HG03442 (cell line): ENCODE results near the gene ERFL.

Experiments used
- ATAC-seq: cut with Tn5 transposase; IDR thresholded peaks from one replicate; pipeline ENCODE4 v1.9.1; 2021; ENCODE audit warnings: mild to moderate bottlenecking, moderate library complexity; ENCODE audit not compliant: unreplicated experiment

Gene ERFL

DNA sequence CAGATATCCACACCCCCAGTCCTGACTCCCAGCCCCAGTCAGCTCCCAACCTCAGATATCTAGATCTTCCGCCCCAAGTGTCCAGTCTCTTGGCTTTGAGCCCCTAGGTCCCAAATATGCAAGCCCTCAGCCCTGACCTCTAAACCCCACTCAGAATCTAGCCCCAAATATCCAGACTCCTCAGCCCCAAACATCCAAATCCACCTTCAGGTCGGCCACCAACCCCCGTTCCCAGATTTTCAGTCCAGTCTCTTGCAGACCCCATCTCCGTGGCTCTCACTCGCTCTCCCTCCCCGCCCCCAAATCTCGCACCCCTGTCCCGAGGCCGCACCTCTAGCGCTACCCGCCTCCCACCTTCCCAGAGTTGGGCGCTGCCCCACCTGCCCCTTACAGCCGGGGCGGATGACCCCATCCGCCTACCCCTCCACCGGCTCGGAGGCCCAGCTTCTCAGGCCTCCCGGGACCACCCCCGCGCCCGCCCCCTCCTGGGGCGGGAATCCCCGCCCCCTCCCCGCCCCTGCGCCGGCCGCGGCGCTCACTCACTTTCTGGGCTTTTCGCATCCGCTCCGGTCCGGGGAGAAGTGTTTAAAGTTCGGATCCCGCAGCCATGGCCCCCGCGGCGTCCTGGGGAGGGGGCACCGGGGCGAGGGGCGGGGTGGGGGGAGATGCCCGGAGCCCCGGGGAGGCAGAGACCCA is 604 bp downstream of the ERFL start:
- no peak for ATAC-seq

DNA sequence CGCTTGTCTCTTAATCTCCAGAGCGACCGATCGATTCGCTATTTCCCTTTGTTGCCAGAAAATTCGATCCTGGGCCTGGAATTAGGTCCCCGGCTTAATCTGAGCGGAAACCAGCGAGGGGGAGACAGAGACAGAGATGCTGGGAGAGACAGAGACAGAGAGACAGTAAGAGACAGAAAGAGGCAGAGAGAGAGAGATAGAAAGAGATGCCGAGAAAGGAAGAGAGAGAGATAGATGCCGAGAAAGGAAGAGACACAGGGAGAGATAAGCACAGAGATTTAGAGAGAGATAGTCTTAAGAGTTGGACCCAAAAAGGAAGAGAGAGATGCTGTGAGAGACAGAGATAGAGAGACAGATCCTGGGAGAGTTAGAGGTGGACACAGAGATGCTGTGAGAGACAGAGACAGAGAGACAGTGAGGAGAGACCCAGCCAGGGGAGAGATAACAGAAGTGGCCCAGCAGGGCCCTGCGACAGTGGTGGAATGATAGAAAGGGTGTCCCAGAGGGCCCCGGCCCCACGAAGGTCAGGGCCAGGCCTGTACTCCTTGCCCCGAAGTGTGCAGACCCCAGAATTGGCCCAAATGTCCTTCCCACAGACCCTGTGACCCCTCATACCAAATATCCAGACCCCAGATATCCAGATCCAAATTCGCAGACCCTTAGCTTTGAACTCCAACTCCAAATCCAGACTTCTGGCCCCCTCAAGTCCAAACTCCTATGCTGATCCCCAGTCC is 1.3 kb downstream of the ERFL start:
- ATAC-seq: no peak

DNA sequence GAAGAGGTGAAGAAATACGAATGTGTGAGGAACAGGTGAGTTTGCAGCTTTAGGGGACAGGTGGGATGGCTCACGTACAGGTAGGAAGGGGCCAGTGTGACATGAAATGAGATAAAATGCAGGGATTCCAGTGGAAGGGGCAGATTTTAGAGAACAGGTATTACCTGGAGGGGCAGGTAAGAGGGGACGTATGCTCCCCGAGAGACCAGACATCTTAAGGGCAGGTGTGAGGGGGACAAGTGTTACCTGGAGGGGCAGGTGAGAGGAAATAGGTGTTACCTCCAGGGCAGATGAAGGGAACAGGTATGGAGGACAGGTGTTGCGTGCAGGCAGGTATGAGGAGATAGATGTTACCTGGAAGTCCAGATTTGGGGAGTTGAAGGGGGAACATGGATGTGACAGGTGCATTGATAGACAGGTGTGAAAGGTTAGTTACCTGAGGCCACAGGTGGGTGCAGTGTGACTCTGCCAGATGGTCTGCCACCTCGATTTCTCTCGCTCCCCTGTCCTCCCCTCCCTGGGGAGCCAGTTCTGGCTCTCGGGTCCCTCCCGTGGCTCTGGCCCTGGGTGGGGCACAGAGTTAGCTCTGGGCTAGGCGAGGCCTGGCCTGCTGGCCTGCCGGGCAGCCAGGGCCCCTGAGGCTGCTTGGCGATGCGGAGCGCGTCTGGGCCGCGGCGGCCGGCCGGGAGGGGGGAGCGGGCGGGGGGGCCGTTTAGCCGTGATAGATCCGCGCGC is 2.1 kb downstream of the ERFL start:
- no peak for ATAC-seq

DNA sequence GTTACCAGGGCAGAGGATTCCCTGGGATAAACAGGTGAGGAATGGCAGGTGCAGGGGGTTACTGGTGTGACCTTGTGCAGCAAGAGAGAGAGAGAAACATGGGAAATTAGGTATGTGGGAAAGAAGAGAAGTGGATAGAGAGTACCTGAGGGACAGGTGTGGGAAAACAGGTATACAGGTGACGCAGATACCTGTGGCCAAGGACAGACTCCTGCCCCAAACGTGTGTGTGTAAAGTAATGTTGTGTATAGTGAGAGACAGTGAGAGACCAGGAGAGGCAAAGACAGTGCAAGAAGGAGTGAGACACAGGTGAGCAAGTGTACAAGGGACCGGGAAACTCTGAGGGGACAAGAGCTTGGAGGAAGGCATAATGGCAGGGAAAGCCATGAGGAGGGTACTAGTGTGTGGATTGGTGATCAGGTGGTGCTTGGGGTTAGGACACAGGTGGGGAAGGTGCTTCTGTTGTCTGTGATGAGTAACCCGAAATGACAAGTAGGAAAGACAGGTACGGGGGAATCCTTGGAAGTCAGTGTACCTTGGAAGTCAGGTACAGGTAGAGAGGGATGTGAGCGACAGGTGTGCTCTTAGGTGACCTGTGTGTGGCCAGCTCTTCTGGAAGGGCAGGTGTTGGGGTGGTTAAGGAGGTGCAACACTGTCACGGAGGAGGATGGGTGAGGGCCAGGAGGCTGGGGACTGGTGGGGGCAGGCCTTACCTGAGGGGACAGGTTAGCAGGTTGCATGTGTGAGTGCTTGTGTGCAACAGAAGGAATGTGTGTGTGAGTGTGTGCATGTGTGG is 2.8 kb downstream of the ERFL start:
- ATAC-seq: no peak

DNA sequence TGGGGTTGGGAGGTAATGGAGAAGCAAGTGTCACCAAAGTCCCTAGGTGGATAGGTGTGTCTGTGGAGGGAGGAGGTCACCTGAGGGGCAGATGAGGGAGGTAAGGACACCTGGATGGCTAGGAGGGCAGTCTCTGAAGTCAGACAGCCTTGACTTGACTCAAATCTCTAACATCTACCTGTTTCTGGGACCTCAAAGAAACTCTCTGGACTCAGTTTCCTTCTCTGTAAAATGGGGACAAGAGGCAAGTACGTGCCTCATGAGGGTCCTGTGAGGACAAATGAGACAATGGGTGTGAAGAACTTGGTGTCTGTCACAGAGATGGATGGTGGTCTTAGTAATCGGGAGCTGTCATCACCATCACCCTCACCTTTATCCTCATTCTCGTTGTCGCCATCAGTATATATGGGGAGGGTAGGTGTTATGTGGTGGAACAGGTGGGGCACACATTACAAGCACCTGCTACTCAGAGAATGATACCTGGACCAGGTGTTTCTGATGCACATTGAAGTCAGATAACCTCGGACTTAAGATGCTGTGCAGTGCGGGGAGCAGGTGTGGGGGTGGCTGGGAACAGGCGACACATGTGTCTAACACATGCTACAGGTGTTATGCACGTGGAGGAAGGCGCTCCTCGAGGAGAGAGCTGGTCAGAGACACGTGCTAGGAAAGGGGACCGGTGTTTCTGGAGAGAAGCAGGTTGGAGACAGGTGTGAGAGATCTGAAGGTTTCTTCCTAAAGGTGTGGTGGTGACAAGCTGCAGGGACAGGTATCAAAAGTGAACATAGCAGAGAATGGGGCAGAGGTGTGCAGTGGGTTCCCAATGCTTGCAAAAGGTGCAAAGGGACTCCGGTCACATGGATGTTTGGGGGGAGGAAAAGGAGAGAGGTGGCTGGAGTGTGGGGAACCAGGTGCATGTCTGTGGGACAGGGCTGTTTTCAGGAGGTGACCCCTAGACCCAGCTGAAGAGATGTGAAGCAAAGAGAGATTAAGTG is 3.8 kb downstream of the ERFL start:
- no peak for ATAC-seq

DNA sequence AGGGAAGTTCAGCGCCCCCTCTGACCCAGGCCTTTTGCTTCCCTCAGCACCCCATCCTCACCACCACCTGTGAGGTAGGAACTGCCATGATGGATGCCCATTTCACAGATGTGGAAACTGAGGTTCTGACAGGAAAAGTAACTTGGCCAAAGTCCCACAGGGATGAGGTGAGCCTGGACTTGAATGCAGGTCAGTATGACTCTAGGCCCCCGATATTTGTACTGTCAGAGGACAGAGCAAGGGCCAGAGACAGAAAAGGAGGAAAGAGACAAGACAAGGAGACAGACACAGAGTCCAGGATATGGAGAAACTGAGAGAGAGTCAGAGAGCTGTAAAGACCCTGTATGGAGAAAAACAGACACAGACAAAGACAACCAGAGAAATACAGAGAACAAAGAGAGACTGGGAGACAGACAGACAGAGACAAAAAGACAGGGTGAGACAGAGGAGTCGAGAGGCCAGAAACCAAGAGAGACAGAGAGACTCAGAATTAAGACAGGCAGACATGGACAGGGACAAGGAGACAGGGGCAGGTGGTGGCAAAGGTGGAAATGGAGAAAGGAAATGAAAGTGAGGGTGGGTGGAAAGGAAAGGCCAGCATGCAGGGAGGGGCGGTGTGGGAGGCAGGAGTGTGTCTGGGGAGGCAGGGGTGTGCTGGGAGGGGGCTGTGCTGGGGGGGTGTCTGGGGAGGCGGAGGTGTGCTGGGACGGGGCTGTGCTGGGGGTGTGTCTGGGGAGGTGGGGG is 5.0 kb downstream of the ERFL start:
- no peak for ATAC-seq

DNA sequence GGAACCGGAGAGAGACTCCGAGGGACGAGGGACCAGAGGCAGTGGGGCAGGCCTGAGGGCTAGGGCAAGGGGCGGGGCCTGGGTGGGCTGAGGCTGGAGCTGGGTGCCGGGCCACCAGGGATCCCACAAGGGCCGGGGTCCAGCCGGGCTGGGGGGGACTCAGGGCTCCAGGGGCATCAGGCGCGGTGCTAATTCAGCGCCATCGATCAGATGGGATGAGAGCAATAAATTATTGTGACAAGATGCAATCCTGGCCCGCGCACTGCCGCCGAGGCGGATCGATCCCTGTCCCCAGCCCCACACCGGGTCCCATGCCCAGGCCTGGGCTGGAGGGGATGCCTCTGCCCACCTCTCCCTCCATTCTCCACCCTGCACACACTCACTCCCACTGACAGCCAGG is 5.7 kb downstream of the ERFL start:
- ATAC-seq: no peak

DNA sequence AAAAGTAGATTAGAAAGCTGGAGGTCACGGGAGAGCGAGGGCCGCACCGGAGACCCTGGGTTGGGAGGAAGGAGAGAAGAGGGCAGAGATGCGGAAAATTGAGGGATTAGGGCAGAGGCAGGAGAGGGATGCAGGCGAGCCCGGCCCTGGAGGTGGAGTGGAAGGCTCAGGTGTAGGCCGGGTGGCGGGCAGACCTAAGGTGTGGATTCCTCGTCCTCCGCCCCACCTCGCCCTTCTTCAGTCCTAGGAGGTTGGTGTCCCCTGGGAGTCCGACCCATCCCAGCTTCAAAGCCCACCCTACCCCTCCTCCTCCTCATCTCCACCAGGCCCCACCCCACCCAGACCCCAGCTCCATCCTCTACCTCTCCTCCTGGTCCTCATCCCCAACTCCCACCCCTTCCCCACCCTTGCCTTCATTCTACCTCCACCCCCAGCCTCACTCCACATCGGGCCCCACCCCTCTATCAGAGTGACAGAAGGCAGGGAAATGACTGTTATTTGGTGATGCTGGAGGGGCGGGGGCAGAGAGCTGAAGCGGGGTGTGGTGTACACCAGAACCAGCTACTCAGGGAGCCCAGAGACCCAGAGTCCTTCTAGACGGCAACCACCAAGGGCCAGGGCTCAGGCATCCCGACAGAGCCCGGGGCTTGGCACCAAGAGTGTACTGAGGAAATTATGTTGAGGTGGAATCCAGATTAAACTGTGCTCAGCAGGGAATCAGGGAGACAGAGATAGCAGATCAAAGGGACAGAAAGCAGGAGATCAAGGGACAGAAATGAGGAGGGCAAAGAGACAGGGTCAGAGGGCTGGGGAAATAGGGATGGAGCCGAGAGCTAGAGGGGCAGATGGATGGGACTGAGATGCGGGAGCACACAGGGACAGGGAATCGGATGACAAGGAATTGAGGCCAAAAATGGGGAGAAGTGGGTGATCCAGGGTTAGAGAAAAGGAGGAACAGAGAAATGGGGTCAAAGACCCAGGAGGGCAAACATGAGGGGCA is 6.4 kb downstream of the ERFL start:
- no peak for ATAC-seq

DNA sequence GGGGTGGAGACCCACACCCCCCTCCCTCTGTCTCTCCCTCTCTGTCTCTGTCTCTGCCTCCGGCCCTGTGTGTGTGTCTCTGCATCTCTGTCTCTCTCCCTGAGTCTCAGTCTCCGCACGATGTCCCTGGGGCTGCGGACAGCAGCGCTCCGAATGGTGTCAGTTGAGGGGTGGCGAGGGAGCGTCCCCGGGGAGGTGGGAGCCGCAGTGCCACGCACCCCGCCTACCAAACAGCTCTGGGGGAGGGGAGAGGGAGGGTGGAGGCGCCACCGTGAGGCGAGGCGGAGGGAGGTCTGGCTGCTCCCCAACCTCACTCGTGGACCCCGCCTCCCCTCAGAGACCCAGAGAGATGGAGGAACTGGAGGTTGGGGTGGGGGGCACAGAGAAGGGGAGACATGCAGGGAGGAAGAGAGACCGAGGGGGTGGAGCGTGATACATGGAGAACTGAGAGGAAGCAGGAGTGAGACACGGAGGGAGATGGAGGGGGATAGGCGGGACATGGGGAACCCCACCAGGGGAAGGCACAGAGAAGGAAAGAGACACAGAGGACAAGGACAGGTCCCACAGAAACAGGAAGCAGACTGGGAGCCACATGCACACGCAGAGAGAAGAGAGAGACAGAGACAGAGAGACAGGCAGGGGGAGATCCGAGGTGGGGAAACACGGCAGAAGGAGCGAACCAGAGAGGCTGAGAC is 7.2 kb downstream of the ERFL start:
- ATAC-seq: no peak

DNA sequence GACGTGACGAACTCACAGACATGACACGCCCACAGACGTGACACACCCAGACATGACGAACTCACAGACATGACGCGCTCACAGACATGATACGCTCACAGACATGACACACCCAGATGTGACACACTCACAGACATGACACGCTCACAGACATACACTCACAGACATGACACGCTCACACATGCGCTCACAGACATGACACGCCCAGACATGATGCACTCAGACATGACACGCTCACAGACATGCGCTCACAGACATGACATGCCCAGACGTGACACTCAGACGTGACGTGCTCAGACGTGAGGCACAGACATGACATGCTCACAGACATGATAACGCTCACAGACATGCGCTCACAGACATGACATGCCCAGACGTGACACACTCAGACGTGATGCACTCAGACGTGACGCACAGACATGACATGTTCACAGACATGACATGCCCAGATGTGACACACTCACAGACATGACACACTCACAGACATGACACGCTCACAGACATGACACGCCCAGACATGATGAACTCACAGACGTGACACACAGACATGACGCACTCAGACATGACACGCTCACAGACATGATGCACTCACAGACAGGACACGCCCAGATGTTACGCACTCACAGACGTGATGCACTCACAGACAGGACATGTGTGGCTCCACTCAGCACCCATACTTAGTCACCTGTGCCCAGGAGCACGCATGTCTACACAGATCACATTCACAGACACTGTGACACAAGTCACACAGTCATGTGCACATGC is 8.1 kb downstream of the ERFL start:
- ATAC-seq: no peak

DNA sequence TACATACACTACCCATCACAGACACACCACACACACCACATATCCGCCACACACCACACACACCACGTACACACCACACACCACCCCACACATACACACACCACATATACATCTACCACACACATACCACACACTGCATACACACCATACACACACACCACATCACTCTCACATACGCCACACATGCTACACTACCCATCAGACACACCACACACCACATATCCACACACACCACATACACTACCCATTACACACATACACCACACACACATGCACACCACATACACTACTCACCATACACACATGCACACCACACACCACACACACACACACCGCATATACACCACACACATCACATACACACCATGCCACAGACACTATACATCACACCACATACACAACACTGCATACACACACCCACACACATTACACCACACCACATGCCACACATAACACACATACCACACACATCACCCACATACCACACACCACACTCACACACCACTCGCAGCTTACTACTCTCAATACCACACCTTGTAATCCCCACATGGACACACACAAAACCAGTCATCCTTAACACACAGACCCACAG is 9.5 kb downstream of the ERFL start:
- no peak for ATAC-seq

DNA sequence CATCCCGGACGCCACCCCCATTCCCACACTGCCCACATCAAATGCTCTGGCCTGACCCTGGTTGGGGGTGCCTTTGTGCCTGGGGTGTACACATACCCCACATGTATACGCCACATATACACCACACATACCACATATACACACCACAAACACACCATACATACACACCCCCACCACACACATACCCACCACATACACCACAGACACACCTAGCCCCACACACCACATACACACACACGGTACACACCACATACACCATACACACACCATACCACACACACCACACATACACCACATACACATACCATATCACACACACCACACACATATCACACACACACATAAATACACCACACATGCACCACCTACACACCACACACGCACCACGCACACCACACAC is 10.2 kb downstream of the ERFL start:
- ATAC-seq: no peak

DNA sequence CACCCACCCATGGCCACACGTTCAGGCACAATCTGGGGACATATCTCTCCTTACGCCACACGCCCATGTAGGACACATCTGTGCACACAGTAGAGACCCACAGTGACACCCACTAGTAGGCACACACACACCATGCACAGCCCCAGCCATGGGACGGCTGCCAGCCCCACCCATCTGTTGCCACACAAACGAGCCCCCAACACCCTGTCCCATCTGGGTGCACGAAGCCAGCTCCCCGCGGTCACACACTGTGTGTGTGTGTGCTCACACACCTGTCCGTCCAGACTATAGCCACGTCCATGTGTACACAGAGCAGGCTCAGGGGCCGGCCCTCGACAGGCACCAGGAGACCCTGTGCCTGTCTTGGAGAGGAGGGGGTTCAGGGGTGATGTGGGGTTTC is 10.6 kb downstream of the ERFL start:
- ATAC-seq: no peak

DNA sequence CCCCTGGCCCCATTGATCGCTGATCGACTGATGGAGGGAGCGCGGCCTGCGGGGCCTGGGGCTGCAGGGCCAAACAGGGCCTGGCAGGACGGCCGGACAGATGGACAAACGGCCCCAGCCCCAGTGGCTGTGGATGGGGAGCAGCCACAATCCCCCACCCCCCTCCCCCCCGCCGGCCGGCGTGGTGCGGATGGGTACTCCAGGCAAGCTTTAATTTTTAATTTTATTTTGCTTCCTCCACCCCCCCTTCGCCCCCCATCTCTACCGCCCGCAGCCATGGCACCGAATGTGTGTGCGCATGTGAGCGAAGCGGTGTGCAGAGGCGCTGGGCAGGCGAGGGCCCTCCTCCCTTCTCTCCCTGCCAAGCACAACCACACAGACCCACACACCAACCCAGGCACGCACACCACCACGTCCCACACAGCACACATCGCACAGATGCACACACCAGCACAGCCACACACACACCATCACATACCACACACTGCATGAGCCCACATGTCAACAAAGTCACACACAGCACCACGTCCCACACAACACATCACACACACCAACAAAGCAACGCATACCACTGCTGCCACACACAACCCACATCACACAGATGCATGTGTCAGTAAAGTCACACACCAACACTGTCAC is 12.4 kb downstream of the ERFL start:
- no peak for ATAC-seq

DNA sequence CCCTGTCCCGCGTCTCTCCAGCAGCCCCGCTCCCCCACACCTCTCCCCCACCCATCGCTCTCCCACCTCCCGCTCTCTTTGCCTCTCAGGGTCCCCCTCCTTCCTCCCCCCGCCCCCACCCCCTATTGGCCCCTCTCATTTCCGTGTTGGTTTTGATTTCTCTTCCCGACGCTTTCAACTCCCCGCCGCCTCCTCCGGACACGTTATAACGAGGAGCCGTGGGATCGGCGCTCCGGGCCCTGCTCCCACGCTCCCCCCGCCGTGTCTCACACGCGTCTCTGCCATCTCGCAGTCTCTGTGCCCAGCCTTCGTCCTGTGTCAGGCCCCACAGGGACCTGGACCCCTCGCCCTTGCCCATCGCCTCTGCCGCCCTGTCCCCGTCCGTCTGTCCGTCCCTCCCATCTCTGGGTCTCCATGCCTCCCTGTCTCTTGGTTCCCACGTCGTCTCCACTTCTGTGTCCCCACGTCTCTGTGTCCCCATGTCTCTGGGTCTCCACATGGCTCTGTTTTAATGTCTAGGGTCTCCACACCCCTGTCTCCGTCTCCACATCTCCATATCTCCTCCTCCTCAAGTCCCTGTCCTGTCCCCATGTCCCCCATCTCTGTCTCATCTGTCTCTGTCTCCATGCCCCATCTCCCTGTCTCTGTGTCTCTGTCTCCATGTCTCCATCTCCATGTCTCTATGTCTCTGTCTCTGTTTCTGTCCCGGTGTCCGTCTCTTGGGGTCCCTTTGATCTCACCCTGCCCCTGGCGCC is 13.1 kb downstream of the ERFL start:
- no peak for ATAC-seq
